Neuronal stem cell (in vitro differentiated cells): ENCODE data around the gene MUC5AC.
"Not testable (repeated sequence)": the region's sequence is repeated elsewhere in the genome, so short reads cannot be mapped to it uniquely, and the experiment has no call there.

Experiments
- DNase-seq: peaks from one replicate; pipeline ENCODE4 v3.0.0-alpha.2; 2013; ENCODE audit warnings: low spot score
- H2AFZ ChIP-seq: one replicate; pipeline ENCODE4 v1.6.1; 2013; ENCODE audit warnings: mild to moderate bottlenecking, low read length, inconsistent platforms
- H2AK5ac ChIP-seq: 2 replicates; pipeline ENCODE4 v1.6.1; 2013; ENCODE audit warnings: low read depth, mild to moderate bottlenecking, inconsistent platforms, low read length, moderate library complexity, mixed read lengths
- H2BK120ac ChIP-seq: 2 replicates; pipeline ENCODE4 v1.6.1; 2013; ENCODE audit warnings: low read depth, mild to moderate bottlenecking, inconsistent platforms, low read length, moderate library complexity, mixed read lengths
- H2BK12ac ChIP-seq: one replicate; pipeline ENCODE4 v1.6.1; 2013; ENCODE audit warnings: low read length, inconsistent platforms
- H2BK15ac ChIP-seq: 2 replicates; pipeline ENCODE4 v1.6.1; 2013; ENCODE audit warnings: mild to moderate bottlenecking, low read length, inconsistent platforms, mixed read lengths
- H2BK5ac ChIP-seq: one replicate; pipeline ENCODE4 v1.6.1; 2013; ENCODE audit warnings: inconsistent platforms, mild to moderate bottlenecking, low read length, moderate library complexity
- H3K14ac ChIP-seq: one replicate; pipeline ENCODE4 v1.6.1; 2013; ENCODE audit warnings: low read length, inconsistent platforms
- H3K18ac ChIP-seq: 2 replicates; pipeline ENCODE4 v1.6.1; 2013; ENCODE audit warnings: low read length, inconsistent platforms
- H3K23ac ChIP-seq: 2 replicates; pipeline ENCODE4 v1.6.1; 2013; ENCODE audit warnings: low read depth, mild to moderate bottlenecking, mixed read lengths, low read length, inconsistent platforms; ENCODE audit not compliant: poor library complexity
- H3K27ac ChIP-seq: replicated peaks from 3 replicates; pipeline ENCODE4 v1.5.1; 2013; ENCODE audit warnings: low read length, inconsistent platforms
- H3K27me3 ChIP-seq, 3 experiments: 2 replicates each; pipeline ENCODE4 v1.6.1; 2013; ENCODE audit warnings: low read length in 3 of 3, mild to moderate bottlenecking in 2 of 3, inconsistent platforms in 1 of 3, low read depth in 1 of 3, mixed read lengths in 1 of 3, moderate library complexity in 1 of 3; ENCODE audit not compliant: control insufficient read depth in 3 of 3, insufficient read depth in 3 of 3
- H3K36me3 ChIP-seq, 2 donors: replicated peaks in 1 of 2; 2 replicates each; pipeline ENCODE4 v1.6.1; 2013; ENCODE audit warnings: low read length in 2 of 2; ENCODE audit not compliant: control insufficient read depth in 2 of 2, insufficient read depth in 2 of 2
- H3K4ac ChIP-seq: 2 replicates; pipeline ENCODE4 v1.6.1; 2013; ENCODE audit warnings: inconsistent platforms, mild to moderate bottlenecking, low read length, moderate library complexity
- H3K4me1 ChIP-seq, 2 donors: 1 replicate in 1 of 2; 2 replicates in 1 of 2; pipeline ENCODE4 v1.6.1; 2013; ENCODE audit warnings: low read length in 2 of 2, low read depth in 1 of 2; ENCODE audit not compliant: control insufficient read depth in 2 of 2, insufficient read depth in 1 of 2
- H3K4me2 ChIP-seq: one replicate; pipeline ENCODE4 v1.6.1; 2013; ENCODE audit warnings: mild to moderate bottlenecking, low read length, inconsistent platforms; ENCODE audit not compliant: insufficient read depth, poor library complexity, severe bottlenecking
- H3K4me3 ChIP-seq, 2 donors: 2 replicates each; pipeline ENCODE4 v1.5.1; 2013; ENCODE audit warnings: low read length in 2 of 2, mild to moderate bottlenecking in 2 of 2, inconsistent platforms in 1 of 2, moderate library complexity in 1 of 2
- H3K79me1 ChIP-seq: one replicate; pipeline ENCODE4 v1.6.1; 2013; ENCODE audit warnings: low read depth, mild to moderate bottlenecking, inconsistent platforms, low read length, moderate library complexity
- H3K9ac ChIP-seq: one replicate; pipeline ENCODE4 v1.6.1; 2013; ENCODE audit warnings: mild to moderate bottlenecking, low read depth, low read length, inconsistent platforms; ENCODE audit not compliant: poor library complexity
- H3K9me3 ChIP-seq, 2 donors: replicated peaks in 1 of 2; 2 replicates each; pipeline versions ENCODE3 to v1.6.1; 2013; ENCODE audit warnings: low read length in 2 of 2, mild to moderate bottlenecking in 2 of 2, inconsistent platforms in 1 of 2, low read depth in 1 of 2, mixed read lengths in 1 of 2, moderate library complexity in 1 of 2; ENCODE audit not compliant: control insufficient read depth in 2 of 2, insufficient read depth in 1 of 2
- H4K8ac ChIP-seq: one replicate; pipeline ENCODE4 v1.6.1; 2013; ENCODE audit warnings: low read depth, mild to moderate bottlenecking, inconsistent platforms, low read length, moderate library complexity
- H4K91ac ChIP-seq: one replicate; pipeline ENCODE4 v1.6.1; 2013; ENCODE audit warnings: low read length, low read depth, mild to moderate bottlenecking, inconsistent platforms; ENCODE audit not compliant: poor library complexity
- WGBS, 2 donors: extraction: QIAGEN DNeasy Blood & Tissue Kit; methylation state at CpG; one replicate each; pipeline ENCODE4 v1.1.7; 2013; ENCODE audit warnings: missing lambda C conversion rate in 2 of 2, mixed read lengths in 1 of 2; ENCODE audit not compliant: insufficient read length in 2 of 2, insufficient replicate concordance in 1 of 2; ENCODE audit errors: extremely low coverage in 2 of 2; 5-methylcytosine and 5-hydroxymethylcytosine counted together

MUC5AC gene

DNA sequence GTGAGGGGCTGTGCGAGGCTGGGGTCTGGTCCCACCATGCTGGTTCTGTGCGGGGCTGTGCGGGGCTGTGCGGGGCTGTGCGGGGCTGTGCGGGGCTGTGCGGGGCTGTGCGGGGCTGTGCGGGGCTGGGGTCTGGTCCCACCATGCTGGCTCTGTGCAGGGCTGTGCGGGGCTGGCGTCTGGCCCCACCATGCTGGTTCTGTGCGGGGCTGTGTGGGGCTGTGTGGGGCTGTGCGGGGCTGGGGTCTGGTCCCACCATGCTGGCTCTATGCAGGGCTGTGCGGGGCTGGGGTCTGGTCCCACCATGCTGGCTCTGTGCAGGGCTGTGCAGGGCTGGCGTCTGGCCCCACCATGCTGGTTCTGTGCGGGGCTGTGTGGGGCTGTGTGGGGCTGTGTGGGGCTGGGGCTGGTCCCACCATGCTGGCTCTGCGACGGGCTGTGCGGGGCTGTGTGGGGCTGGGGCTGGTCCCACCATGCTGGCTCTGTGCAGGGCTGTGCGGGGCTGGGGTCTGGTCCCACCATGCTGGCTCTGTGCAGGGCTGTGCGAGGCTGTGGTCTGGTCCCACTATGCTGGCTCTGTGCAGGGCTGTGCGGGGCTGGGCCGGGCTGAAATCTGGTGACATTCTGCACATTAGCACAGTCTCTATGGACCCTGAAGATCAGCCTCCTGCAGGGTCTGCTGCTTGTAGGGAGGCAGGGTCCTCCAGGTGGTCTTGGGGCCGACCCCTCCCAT lies 1.9 kb downstream of the MUC5AC start:
- H3K9ac ChIP-seq, H4K91ac ChIP-seq, H4K8ac ChIP-seq, H3K4me3 ChIP-seq, H3K4me2 ChIP-seq, DNase-seq, H3K4me1 ChIP-seq, H2BK120ac ChIP-seq, H3K27ac ChIP-seq, H2BK5ac ChIP-seq, H3K36me3 ChIP-seq, H3K79me1 ChIP-seq, H2AFZ ChIP-seq, H3K4ac ChIP-seq: not testable (repeated sequence)
- Histone ChIP-seq H2BK15ac (peak overlapping the region; percentile 75), H2AK5ac (peak overlapping the region; percentile 88), H2BK12ac (peak overlapping the region; percentile 41), H3K14ac (peak overlapping the region; percentile 31), H3K9me3 (peaks cover 0 to 12% of the 10 kb centered on the region in 2 donors), H3K27me3 (peaks cover 0 to 26% (median 0%) of the 10 kb centered on the region in 3 experiments), H3K23ac (peak overlapping the region; percentile 55), H3K18ac (peak overlapping the region; percentile 44)
- no CpG with 5 or more reads among the region's 24 CpGs for WGBS, 2 donors

DNA sequence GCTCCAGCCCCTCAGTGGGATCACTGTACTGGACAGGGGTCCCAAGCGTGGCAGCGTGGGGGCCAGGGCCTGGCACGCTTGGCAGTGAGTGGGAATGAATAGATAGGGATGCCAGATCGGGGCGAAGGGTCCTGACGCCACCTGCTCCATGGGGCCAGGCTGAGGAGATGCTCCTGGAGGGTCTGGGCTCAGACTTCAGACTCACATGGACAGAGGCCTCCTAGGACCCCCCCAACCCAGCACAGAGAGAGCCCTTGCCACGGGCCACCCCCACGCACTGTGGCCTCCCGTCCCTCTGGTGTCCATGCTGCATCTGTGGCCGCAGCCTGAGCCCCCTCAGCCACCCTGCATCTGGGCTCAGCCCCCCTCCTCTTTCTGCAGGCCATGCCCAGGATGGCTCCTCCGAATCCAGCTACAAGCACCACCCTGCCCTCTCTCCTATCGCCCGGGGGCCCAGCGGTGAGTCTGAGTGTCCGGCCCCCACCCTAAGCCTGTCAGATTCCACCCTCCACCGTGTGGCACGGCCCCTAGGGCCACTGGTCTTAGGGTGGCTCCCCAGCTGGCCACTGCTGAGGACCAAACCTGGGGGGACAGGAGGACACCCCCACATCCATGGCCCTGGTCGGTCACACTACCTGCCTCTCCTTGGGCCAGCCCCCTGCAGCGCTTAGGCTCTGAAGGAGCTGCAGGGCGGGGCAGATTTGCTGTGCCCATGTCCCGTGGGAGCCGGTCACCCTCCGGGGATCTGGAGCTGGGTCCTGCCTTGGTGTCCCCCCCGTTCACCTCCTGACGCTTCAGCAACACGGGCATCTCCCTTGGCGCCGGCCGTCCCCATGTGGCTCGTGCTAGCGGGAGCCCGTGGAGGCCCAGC lies 2.7 kb downstream of the MUC5AC start:
- Histone ChIP-seq H3K79me1 (peaks cover 3% of the 10 kb centered on the region), H3K4ac (peak overlapping the region; percentile 89), H3K36me3 (no peaks in the 10 kb centered on the region), H3K18ac (peak overlapping the region; percentile 80), H2BK12ac (peak overlapping the region; percentile 41), H3K4me3 (no peak overlapping the region), H2BK15ac (peak overlapping the region; percentile 75), H2AK5ac (peak overlapping the region; percentile 88), H3K14ac (peak overlapping the region; percentile 89), H2AFZ (no peak overlapping the region), H3K4me1 (no peaks in the 10 kb centered on the region), H3K27ac (no peak overlapping the region), H3K27me3 (peaks cover 0 to 26% (median 0%) of the 10 kb centered on the region in 3 experiments), H3K4me2 (no peak overlapping the region), H2BK120ac (no peak overlapping the region), H4K8ac (no peak overlapping the region), H3K9ac (no peak overlapping the region), H3K23ac (peak overlapping the region; percentile 80), H2BK5ac (no peak overlapping the region), H3K9me3 (peaks cover 0 to 8% of the 10 kb centered on the region in 2 donors), H4K91ac (no peak overlapping the region)
- no peak for DNase-seq
- no CpG with 5 or more reads among the region's 32 CpGs for WGBS, 2 donors

DNA sequence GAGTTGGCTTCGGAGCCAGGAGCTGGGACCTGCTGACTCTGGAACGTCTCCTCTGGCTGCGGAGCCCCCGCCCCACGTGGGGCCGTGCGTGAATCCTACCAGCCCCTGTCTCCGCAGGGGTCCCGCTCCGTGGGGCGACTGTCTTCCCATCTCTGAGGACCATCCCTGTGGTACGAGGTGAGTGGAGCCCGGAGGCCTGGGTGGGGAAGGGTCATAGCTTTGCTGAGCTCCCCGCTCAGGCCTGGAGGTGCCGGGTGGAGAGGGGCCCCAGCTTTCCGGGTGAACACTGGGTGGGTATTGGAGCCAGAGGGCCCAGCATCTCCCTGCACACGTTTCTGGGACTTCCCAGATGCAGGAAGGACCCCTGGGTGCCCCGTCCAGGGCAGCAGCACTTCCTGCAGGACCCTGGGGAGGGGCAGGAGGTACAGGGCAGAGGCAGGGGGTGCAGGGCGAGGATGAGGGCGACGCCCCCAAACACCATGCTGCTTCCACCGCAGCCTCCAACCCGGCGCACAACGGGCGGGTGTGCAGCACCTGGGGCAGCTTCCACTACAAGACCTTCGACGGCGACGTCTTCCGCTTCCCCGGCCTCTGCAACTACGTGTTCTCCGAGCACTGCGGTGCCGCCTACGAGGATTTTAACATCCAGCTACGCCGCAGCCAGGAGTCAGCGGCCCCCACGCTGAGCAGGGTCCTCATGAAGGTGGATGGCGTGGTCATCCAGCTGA lies 3.8 kb downstream of the MUC5AC start:
- Histone ChIP-seq H4K91ac (no peak overlapping the region), H3K27ac (no peak overlapping the region), H3K9ac (peak overlapping the region; percentile 4), H2AFZ (no peak overlapping the region), H2BK15ac (peak overlapping the region; percentile 96), H3K18ac (peak overlapping the region; percentile 48), H4K8ac (peak overlapping the region; percentile 82), H3K4me3 (no peak overlapping the region), H3K4ac (no peak overlapping the region), H2BK5ac (no peak overlapping the region), H3K4me1 (no peaks in the 10 kb centered on the region), H3K14ac (peak overlapping the region; percentile 82), H2BK12ac (no peak overlapping the region), H3K23ac (no peak overlapping the region), H3K9me3 (no peaks in the 10 kb centered on the region), H3K27me3 (peaks cover 0 to 26% (median 0%) of the 10 kb centered on the region in 3 experiments), H3K79me1 (peaks cover 3% of the 10 kb centered on the region), H3K4me2 (no peak overlapping the region), H2AK5ac (peak overlapping the region; percentile 52), H3K36me3 (no peaks in the 10 kb centered on the region), H2BK120ac (no peak overlapping the region)
- DNase-seq, result no peak
- WGBS, 2 donors, result no CpG with 5 or more reads among the region's 42 CpGs
